NCI-H510A treated with DMSO at 0.1 percent for 48 hours (cell line): ENCODE measurements around the gene KNDC1.
"Not testable (repeated sequence)": the region's sequence is repeated elsewhere in the genome, so short reads cannot be mapped to it uniquely, and the experiment has no call there.

Source experiments
- DNase-seq: peaks from one replicate; lab custom pipeline; 2025; lab: John Stamatoyannopoulos, UW

KNDC1 gene

GRCh38 chr10:133259602-133259989 lies 99.6 kb downstream of the KNDC1 start:
- no peak for DNase-seq

GRCh38 chr10:133260895-133261725 lies 101.1 kb downstream of the KNDC1 start:
- no peak for DNase-seq

- DNase-seq, result peak; percentile 54
These were observed 101.8 kb downstream of the KNDC1 start for GRCh38 chr10:133261726-133262325.

- peak; percentile 77 for DNase-seq
These were observed 102.7 kb downstream of the KNDC1 start for GRCh38 chr10:133262696-133263095.

GRCh38 chr10:133263674-133264073 lies 103.7 kb downstream of the KNDC1 start:
- DNase-seq, result no peak

GRCh38 chr10:133264461-133264860 lies 104.4 kb downstream of the KNDC1 start:
- DNase-seq, result no peak

GRCh38 chr10:133265052-133265451 lies 105.0 kb downstream of the KNDC1 start:
- not testable (repeated sequence) for DNase-seq

GRCh38 chr10:133266056-133266795 lies 106.2 kb downstream of the KNDC1 start:
- no peak for DNase-seq

GRCh38 chr10:133267293-133267692 lies 107.3 kb downstream of the KNDC1 start:
- no peak for DNase-seq

GRCh38 chr10:133267829-133268228 lies 107.8 kb downstream of the KNDC1 start:
- DNase-seq, result no peak

GRCh38 chr10:133268532-133268931 lies 108.5 kb downstream of the KNDC1 start:
- no peak for DNase-seq

GRCh38 chr10:133269367-133269766 lies 109.3 kb downstream of the KNDC1 start:
- DNase-seq, result no peak

GRCh38 chr10:133270204-133270603 lies 110.2 kb downstream of the KNDC1 start:
- DNase-seq, result no peak

- DNase-seq, result no peak
These were observed 110.8 kb downstream of the KNDC1 start for GRCh38 chr10:133270773-133271297.

- no peak for DNase-seq
These were observed 111.7 kb downstream of the KNDC1 start for GRCh38 chr10:133271521-133272300.

- no peak for DNase-seq
These were observed 112.4 kb downstream of the KNDC1 start for GRCh38 chr10:133272301-133272963.

GRCh38 chr10:133272964-133273420 lies 113.0 kb downstream of the KNDC1 start:
- no peak for DNase-seq

- no peak for DNase-seq
These were observed 113.6 kb downstream of the KNDC1 start for GRCh38 chr10:133273534-133274143.

GRCh38 chr10:133274751-133275683 lies 115.0 kb downstream of the KNDC1 start:
- DNase-seq, result no peak

GRCh38 chr10:133275684-133276092 lies 115.7 kb downstream of the KNDC1 start:
- DNase-seq, result no peak
